ENCODE measurements around the gene TMEM223.
"Not testable (repeated sequence)": the region's sequence is repeated elsewhere in the genome, so short reads cannot be mapped to it uniquely, and the experiment has no call there.

The TMEM223 gene, protein sequence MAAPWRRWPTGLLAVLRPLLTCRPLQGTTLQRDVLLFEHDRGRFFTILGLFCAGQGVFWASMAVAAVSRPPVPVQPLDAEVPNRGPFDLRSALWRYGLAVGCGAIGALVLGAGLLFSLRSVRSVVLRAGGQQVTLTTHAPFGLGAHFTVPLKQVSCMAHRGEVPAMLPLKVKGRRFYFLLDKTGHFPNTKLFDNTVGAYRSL

DNA sequence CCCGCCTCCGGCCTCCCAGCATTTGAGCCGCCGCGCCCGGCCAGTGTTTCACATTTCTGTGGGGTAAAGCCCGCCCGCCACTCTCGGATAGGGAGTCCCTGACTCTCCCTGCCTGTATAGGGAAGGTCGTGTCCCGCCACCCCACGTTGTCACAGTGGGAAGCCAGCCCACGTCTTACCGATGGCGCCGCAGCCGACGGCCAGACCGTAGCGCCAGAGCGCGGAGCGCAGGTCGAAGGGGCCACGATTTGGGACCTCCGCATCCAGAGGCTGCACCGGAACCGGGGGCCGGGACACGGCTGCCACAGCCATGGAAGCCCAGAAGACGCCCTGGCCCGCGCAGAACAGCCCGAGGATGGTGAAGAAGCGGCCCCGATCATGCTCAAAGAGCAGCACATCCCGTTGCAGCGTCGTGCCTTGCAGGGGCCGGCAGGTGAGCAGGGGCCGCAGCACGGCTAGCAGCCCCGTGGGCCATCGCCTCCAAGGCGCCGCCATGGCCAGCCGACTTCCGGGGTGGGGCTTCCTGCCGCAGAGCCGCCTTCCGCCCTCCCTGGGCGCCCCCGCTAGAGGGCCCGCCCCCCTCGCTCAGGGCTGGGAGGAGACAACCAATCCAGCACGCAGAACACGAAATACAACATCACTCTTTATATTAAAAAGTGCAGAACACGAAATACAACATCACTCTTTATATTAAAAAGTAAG lies at the start of gene TMEM223:
Gene TMEM223 (minus strand): TSS at position 506 of the 701 bp plus-strand sequence. CDS start 12 bp downstream, at position 494.
- peaks cover 31% of the 10 kb centered on the region for H3K4me1 Mint-ChIP-seq
- no peaks in the 10 kb centered on the region for H3K27me3 Mint-ChIP-seq (ENCODE audit: low read depth)
- H3K27ac Mint-ChIP-seq, result peak within 1 kb of the TSS; percentile 92 to 97 (median 96)

DNA sequence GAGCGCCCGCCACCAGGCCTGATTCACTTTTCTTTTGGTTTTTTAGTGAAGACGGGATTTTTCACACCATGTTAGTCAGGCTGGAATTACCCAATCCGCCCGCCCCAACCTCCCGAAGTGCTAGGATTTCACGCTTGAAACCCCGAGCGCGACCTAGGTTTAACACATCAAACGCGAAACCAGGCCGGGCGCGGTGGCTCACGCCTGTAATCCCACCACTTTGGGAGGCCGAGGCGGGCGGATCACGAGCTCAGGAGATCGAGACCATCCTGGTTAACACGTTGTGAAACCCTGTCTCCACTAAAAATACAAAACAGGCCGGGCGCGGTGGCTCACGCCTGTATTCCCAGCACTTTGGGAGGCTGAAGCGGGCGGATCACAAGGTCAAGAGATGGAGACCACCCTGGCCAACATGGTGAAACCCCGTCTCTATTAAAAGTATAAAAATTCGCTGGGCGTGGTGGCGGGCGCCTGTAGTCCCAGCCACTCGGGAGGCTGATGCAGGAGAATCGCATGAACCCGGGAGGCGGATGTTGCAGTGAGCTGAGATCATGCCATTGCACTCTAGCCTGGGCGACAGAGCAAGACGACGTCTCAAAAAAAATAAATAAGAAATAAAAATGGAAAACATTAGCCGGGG lies 49.0 kb upstream of the TMEM223 start:
- not testable (repeated sequence) for H3K4me3 Mint-ChIP-seq; H3K27me3 Mint-ChIP-seq (ENCODE audit: low read depth); H3K27ac Mint-ChIP-seq; H3K36me3 Mint-ChIP-seq (ENCODE audit: low read depth); H3K9me3 Mint-ChIP-seq
- H3K4me1 Mint-ChIP-seq, result peaks cover 10% of the 10 kb centered on the region

More for the DNA sequence above, at the start of gene TMEM223:
- H3K36me3 Mint-ChIP-seq (ENCODE audit: low read depth), result peaks cover 51% of the 10 kb centered on the region
- TF ChIP-seq, protein P1, sequence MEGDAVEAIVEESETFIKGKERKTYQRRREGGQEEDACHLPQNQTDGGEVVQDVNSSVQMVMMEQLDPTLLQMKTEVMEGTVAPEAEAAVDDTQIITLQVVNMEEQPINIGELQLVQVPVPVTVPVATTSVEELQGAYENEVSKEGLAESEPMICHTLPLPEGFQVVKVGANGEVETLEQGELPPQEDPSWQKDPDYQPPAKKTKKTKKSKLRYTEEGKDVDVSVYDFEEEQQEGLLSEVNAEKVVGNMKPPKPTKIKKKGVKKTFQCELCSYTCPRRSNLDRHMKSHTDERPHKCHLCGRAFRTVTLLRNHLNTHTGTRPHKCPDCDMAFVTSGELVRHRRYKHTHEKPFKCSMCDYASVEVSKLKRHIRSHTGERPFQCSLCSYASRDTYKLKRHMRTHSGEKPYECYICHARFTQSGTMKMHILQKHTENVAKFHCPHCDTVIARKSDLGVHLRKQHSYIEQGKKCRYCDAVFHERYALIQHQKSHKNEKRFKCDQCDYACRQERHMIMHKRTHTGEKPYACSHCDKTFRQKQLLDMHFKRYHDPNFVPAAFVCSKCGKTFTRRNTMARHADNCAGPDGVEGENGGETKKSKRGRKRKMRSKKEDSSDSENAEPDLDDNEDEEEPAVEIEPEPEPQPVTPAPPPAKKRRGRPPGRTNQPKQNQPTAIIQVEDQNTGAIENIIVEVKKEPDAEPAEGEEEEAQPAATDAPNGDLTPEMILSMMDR (IDR thresholded peaks at IDR 0.05; ENCODE audit: unreplicated experiment in 3 of 3), result no peak
- no peaks in the 10 kb centered on the region for H3K9me3 Mint-ChIP-seq
- H3K4me3 Mint-ChIP-seq, result peak within 1 kb of the TSS; percentile 92 to 96 (median 95)

DNA sequence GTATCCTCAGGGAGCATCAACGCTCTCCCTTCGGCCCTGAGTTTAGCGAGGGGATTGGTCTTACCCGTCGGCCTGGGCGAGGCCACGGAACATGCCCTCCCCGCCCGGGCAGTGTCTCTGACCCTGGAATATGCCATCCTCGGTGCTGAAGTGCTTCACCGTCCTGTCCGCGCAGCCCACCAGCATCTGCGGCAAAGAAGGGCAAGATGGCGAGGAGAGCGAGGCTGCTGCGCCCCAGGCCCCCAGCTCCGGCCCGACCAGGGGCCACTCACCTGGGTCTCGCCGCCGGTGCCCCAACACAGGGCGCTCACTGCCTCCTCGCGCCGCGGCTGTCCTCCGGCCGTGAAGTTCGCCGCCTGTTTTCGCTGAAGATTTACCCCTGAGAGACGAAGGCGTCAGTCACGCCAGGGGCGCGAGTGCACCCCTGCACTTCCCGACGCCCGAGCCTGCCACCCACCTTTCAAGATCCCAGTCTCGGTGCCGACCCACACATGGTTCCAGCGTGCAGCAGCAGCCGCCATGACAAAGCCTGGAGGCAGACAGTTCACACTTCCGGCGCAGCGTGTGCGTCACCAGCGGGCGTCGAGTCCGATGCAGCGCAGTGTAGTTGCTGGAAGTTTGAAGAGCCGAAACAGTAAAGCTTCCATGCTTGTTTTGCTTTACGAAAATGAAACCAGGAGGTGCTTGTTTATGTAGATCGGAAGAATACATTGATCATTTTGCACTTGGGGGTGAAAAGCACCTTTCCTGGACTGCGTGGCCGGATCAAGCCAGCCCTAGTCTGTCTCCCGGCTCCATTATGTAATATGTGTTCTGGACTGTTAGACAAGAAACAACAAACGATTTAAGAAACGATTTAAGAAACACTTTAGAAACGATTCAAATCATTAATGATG lies 47.5 kb upstream of the TMEM223 start, which contains the start of gene WDR74:
Gene WDR74 (minus strand): TSS at position 541 of the 896 bp plus-strand sequence. CDS start 20 bp downstream, at position 521.
- Mint-ChIP-seq H3K4me1 (peaks cover 10% of the 10 kb centered on the region), H3K27ac (no peak within 1 kb of the TSS), H3K9me3 (no peaks in the 10 kb centered on the region), H3K4me3 (no peak within 1 kb of the TSS), H3K27me3 (ENCODE audit: low read depth) (no peaks in the 10 kb centered on the region), H3K36me3 (ENCODE audit: low read depth) (peaks cover 19% of the 10 kb centered on the region)
- TF ChIP-seq, protein P1 (IDR thresholded peaks at IDR 0.05; ENCODE audit: unreplicated experiment in 3 of 3), result no peak

GRCh38 chr11:62835336-62835735 lies 43.5 kb upstream of the TMEM223 start:
- TF ChIP-seq, protein P1 (IDR thresholded peaks at IDR 0.05; ENCODE audit: unreplicated experiment in 3 of 3), result no peak
- Mint-ChIP-seq H3K4me1 (peaks cover 20% of the 10 kb centered on the region), H3K9me3 (no peaks in the 10 kb centered on the region), H3K27me3 (ENCODE audit: low read depth) (no peaks in the 10 kb centered on the region), H3K4me3 (peak overlapping the region; percentile 42 to 84 (median 44)), H3K27ac (no peak overlapping the region), H3K36me3 (ENCODE audit: low read depth) (peaks cover 28% of the 10 kb centered on the region)

GRCh38 chr11:62832336-62833234 lies 40.8 kb upstream of the TMEM223 start, which contains the start of gene TEX54:
TEX54 (minus strand) TSS chr11:62832841.
- Mint-ChIP-seq H3K36me3 (ENCODE audit: low read depth) (peaks cover 31% of the 10 kb centered on the region), H3K4me1 (peaks cover 19% of the 10 kb centered on the region)

More at GRCh38 chr11:62832336-62833234, 40.8 kb upstream of the TMEM223 start, which contains the start of gene TEX54:
- Mint-ChIP-seq H3K9me3 (no peaks in the 10 kb centered on the region), H3K27me3 (ENCODE audit: low read depth) (no peaks in the 10 kb centered on the region), H3K4me3 (peak within 1 kb of the TSS; percentile 91 to 93 (median 91)), H3K27ac (peak within 1 kb of the TSS; percentile 96 to 98 (median 98))
- TF ChIP-seq, protein P1 (IDR thresholded peaks at IDR 0.05; ENCODE audit: unreplicated experiment in 3 of 3), result no peak
